GM19395 (cell line): ENCODE data around the gene SLC44A2.
A peak's percentile ranks its signal among the peaks of the same experiment; 100 is the strongest.

Source experiments
- ATAC-seq: cut with Tn5 transposase; IDR thresholded peaks from one replicate; pipeline ENCODE4 v1.9.1; 2021; ENCODE audit warnings: mild to moderate bottlenecking, moderate library complexity; ENCODE audit not compliant: unreplicated experiment

The SLC44A2 gene

DNA sequence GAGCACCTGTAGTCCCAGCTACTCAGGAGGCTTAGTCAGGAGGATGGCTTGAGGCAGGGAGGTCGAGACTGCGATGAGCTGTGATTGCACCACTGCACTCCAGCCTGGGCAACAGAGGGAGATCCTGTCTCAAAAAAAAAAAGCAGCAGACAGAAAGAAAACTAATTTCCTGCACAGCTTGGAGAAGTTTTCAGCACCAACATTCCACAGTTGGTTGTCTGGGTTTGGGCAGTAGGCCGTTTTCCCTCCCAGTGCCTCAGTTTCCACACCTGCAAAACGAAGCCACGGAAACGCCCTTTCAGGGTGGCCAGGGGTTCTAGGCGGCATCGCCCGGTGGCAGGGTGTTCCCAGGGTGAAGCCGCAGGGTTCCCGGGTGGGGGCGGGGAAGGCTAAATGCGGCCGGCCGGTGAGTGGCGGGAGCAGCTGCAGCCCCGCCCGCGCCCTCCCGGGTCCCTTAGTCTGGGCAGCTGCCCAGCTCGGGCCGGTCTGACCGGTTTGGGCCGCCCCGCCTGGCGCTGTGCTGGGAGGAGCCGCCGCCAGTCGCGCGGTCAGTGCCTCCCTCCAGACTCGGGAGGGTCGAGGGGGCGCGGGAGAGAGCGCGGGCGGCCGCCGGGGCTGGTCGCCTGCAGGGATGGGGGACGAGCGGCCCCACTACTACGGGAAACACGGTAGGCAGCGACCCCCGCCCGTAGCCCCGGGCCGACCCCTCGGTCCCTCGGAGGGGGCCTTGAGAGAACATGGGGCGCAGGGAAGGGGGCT is at the start of gene SLC44A2:
SLC44A2 (plus strand) TSS at position 551 of the 759 bp plus-strand sequence; CDS start at position 632, 81 bp downstream.
- no peak for ATAC-seq

DNA sequence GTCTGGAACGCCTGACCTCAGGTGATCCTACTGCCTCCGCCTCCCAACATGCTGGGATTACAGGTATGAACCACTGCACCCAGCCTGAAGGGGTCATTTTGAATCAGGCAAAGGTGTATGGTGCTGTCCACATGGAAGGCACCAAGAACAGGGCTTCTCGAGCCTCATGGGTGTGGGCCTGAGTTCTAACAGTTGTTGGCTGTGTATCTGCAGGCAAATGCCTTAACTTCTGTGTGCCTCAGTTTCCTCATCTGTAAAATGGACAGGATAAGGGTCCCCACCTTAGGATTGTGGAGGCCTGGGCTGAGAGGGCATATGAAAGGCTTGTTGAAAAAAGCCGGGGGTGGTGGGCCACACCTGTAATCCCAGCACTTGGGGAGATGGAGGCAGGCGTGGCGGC is 47.4 kb upstream of the SLC44A2 start:
- ATAC-seq: no peak

DNA sequence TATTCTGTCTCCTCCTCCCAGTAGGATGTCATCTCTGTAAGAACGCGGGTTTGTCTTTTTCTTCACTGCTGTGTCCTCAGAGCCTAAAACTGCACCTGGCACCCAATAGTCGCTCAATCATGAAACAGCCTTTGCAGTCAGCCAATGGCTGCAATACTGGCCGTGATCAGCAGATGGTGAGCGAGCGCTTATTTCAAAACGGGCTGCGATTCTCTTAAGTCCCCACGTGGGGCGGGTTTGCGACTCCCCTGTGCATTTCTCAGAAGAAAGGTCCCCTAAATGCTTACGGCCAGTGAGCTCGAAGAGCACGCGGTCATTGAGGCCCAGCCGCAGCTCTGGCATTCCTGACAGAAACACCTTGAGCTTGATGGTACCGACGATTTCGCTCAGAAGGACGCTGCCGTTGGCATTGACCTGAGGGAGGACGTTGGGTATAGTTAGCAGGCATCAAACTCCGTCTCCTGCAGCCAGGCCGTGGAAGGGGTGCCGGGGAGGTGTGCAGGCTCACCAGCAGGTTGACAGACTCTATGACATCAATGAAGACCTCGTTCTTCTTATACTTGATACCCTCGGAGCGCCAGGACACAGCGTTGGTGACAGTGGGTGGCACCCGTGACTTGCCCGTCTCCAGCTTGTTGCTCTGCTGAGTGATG is 44.2 kb upstream of the SLC44A2 start:
- ATAC-seq: no peak

DNA sequence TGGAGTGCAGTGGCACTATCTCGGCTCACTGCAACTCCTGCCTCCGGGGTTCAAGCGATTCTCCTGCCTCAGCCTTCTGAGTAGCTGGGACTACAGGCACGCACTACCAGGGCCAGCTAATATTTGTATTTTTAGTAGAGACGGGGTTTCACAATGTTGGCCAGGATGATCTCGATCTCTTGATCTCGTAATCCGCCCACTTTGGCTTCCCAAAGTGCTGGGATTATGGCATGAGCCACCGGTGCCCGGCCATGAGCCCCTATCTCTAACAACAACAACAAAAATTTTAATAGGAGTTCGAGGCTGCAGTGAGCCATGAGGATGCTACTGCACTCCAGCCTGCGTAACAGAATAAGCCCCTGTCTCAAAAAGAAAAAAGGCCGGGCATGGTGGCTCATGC is 43.3 kb upstream of the SLC44A2 start:
- ATAC-seq: no peak

DNA sequence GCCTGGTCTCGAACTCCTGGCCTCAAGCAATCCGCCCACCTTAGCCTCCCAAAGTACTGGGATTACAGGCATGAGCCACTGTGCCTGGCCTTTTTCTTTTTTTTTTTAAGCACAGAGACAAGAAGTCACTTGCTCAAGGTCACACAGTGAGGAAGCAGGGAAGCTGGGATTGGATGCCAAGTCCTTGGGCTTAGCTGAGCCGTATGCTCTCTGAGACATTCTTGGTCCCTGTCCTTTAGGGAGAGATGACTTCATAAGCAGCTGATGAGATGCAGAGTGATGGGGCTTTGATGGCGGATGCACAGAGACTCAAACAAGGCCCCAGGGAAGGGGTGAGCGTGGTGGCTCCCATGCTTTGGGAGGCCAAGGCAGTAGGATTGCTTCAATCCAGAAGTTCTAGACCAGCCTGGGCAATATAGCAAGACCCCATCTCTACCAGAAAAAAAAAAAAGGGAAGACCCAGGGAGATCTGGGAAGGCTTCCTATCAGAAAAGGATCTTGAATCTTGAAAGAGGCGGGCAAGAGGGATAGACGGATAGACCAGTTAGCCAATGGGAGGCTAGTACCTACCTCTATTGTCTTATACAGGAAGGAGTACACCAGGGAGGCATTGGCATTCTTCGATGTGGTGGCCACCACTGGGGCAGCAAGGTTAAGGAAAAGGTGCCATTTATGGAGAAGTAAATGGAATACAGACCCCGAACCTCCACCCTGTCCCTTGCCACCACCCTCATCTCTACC is 42.1 kb upstream of the SLC44A2 start:
- no peak for ATAC-seq

DNA sequence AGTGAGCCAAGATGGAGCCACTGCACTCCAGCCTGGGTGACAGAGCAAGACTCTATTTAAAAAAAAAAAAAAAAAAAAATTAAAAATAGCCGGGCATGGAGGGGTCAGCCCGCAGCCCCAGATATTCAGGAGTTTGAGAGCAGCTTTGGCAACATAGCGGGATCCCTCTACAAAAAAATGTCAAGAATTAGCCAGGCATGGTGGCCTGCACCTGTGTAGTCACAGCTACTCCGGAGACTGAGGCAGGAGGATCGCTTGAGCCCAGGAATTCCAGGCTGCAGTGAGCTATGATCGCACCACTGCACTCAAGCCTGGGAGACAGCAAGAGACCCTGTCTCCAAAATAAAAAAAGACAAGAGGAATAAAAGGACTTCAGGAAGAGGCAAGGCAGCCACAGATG is 39.0 kb upstream of the SLC44A2 start:
- no peak for ATAC-seq

DNA sequence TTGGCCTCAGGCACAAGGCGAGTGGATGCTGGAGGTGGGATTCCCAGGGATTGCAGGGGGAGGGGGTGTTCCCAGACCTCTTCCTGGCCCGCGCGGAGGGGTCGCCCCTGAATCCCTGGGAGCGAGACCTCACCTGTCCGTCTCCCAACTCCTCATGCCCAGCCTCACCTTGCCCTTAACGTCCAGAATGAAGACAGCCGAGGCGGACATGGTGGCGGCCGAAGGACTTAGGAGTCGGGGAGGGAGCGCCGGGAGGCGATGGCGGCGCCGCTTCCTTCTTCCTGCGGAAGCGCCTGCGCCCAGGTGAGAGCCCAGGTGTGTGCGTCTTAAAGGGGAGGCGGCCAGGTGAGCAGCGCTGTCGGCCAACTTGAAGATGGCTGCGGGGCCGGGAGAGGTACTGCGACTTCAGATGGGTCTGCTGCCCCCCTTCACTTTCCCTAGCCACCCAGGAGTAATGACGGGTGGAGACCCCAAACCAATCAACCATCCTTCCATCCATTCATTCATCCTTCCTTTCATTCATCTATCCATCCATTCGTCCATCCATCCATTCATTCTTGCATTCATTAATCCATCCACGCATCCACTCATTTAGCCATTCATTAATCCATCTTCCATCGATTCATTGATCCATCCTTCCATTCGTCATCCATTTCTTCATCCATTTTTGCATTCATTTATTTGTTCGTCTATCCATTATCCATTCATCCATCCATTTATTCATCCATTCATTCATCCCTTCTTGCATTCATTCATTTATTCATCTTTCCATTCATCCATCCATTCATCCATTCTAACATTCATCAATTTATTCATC is 38.1 kb upstream of the SLC44A2 start, which contains the start of gene AP1M2:
AP1M2 (minus strand) TSS at position 291 of the 817 bp plus-strand sequence; CDS start at position 210, 81 bp downstream.
- no peak for ATAC-seq

- ATAC-seq: no peak
Observed at GRCh38 chr19:10587839-10588150, 37.6 kb upstream of the SLC44A2 start.

DNA sequence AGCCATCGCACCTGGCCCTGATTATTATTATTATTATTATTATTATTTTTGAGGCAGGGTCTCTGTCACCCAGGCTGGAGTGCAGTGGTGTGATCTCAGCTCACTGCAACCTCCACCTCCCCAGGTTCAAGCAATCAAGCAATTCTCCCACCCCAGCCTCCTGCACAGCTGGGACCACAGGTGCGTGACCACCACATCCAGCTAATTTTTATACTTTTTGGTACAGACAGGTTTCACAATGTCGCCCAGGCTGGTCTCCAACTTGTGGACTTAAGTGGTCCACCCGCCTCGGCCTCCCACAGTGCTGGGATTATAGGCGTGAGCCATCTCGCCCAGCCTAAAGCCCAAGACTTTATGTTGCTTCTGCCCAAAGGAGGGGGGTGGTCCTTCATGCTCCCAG is 32.2 kb upstream of the SLC44A2 start:
- no peak for ATAC-seq

- ATAC-seq: no peak
Observed at GRCh38 chr19:10593820-10594637, 31.3 kb upstream of the SLC44A2 start.

DNA sequence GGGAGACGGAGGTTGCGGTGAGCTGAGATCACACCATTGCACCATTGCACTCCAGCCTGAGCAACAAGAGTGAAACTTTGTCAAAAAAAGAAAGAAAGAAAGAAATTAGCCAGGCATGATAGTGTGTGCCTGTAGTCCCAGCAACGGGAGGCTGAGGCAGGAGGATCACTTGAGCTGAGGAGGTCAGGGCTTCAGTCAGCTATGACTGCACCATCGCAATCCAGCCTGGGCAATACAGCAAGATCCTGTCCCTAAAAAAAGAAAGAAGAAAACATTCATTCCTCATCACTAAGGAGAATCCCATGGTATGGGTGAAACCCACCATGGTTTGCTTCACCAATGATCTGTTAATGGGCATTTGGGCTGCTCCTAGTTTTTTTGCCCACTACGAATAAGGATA is 25.2 kb upstream of the SLC44A2 start:
- ATAC-seq: no peak

GRCh38 chr19:10601999-10602329 is 23.4 kb upstream of the SLC44A2 start:
- ATAC-seq: no peak

DNA sequence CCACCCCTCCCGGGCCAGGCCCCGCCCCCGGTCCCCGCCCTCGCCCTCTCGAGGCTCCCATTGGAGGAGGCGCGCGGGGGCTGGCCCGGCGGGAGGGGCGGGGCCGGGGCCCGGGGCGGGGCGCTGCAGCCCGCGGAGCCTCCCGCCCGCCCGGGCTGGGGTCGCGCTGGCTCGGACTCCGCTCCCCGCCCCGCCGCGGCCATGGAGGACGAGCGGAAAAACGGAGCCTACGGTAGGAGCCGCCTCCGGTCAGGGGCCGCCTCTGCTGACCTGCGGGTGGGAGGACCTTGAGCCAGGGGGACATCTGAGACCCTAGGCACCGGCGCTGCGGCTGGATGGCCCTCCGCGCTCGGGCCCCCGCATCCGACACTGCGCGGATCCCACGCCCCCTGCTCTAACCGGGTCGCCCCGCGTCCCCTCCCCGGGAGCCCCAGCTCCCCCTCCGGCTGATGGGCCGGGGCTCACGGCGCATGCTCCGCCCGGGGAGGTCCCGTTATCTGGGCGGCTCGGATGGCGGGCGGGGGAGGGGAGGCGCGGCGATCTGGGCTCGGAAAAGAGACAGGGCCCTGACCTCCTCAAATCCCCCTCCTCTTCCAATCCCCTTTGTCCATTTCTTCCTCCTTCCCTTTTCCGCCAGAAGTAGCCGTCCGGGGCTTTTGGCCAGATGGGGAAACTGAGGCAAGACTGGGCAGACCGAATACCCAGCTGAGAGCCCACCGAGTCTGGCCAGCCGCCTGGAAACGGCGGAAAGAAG is 22.8 kb upstream of the SLC44A2 start:
- ATAC-seq: peak; percentile 44

DNA sequence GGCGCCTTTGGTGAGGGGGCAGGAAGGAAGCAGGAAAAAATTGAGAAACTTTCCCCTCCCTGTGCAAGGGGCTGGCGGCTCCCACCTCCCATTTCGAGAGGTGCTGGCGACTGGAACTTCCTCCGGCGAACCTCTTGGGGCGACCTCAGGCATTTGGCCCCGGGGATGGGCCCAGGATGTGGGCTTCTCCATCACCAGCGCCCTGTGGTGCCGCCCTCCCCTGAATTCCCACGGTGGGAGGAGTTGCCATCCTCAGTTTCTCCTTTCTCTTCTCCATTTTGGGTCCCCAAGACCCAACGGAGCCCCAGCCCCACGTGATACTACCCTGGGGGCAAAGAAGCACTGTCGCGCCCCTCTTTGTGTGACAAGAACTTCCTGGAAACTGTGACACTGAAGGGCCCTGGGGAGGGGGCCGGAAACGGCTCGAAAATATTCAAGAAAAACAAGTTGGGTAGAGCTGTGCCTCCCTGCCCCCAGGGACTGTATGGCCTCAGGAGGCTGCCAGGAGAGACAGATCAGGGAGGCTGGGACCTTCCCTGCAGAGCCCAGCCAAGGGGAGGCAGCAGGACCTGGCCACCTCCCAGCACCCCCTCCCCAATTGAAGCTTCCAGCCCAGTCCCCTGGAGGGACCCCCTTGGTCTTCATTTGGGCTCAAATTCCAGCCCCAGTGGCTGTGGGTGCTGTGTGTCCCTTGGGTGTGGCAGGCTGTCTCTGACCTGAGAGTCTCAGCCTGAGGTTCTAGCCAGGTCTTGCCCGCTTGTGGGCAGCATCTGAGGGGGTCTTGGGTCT is 22.1 kb upstream of the SLC44A2 start:
- no peak for ATAC-seq

- ATAC-seq: no peak
Observed at GRCh38 chr19:10603873-10604459, 21.4 kb upstream of the SLC44A2 start.

- no peak for ATAC-seq
Observed at GRCh38 chr19:10604460-10604980, 20.8 kb upstream of the SLC44A2 start.

GRCh38 chr19:10611907-10612306 is 13.4 kb upstream of the SLC44A2 start:
- ATAC-seq: no peak

DNA sequence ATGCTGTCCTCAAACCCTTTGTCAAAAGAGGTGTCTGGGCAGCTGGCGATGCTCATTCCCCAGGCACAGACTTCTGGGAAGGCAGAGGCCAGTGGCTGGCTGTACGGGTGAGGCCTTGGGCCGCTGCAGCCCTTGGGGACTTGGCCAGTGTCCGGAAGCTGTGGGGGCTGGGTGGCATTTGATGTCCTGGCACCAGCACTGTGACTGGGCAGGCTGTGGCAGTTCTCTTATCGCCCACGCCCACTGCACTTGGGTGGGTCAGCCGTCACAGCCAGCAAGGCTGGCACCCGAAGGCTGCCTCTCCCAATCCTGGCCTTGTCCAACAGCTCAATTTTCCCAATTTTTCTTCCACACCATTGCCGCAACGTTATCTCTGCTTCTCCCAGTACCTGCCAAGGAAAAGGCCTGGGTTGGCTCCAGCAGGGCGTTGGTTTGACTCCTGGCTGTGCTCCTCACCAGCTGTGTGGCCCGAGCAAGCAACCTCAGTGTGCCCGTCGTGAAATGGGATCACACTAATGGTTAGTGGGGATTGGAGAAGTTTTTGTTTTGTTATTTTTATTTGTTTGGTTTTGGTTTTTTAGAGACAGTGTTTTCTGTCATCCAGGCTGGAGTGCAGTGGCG is 12.7 kb upstream of the SLC44A2 start:
- ATAC-seq: no peak
